GM12801 (cell line): ENCODE results near the gene GSTM3.

Experiments
- TF ChIP-seq, protein P1 (sequence below): IDR thresholded peaks from one replicate; pipeline ENCODE4 v1.5.1; 2011; ENCODE audit warnings: control low read depth; ENCODE audit not compliant: insufficient read length; ENCODE audit errors: extremely low read depth

Gene GSTM3

DNA sequence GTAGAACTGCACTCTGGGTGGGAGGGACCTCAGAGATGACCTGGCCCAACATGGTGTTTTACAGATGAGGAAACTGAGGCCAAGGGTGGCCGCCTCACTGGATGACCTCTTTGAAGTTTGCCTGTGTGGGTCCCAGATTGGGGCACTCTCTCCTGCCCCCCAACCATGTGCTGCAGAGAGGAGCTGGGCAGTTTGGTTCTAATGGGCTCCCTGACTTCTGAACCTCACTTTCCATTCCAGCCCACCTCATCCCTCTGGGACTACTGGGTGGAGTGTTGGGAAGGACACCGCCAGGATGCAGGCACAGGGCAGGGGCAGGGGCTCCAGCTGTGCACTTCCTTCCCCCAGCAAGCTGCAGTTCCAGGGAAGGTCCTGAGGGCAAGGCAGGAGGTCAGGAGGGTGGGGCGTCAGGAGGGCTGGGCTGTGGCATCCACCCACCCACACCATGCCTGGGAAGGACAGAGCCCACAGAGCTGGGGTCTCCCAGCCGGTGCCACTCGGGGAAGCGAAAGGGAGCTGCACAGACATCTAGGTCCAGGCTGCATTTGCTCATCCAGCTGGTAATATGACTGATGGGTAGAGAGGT is 33.2 kb upstream of the GSTM3 start:
- TF ChIP-seq, protein P1, sequence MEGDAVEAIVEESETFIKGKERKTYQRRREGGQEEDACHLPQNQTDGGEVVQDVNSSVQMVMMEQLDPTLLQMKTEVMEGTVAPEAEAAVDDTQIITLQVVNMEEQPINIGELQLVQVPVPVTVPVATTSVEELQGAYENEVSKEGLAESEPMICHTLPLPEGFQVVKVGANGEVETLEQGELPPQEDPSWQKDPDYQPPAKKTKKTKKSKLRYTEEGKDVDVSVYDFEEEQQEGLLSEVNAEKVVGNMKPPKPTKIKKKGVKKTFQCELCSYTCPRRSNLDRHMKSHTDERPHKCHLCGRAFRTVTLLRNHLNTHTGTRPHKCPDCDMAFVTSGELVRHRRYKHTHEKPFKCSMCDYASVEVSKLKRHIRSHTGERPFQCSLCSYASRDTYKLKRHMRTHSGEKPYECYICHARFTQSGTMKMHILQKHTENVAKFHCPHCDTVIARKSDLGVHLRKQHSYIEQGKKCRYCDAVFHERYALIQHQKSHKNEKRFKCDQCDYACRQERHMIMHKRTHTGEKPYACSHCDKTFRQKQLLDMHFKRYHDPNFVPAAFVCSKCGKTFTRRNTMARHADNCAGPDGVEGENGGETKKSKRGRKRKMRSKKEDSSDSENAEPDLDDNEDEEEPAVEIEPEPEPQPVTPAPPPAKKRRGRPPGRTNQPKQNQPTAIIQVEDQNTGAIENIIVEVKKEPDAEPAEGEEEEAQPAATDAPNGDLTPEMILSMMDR = no peak

DNA sequence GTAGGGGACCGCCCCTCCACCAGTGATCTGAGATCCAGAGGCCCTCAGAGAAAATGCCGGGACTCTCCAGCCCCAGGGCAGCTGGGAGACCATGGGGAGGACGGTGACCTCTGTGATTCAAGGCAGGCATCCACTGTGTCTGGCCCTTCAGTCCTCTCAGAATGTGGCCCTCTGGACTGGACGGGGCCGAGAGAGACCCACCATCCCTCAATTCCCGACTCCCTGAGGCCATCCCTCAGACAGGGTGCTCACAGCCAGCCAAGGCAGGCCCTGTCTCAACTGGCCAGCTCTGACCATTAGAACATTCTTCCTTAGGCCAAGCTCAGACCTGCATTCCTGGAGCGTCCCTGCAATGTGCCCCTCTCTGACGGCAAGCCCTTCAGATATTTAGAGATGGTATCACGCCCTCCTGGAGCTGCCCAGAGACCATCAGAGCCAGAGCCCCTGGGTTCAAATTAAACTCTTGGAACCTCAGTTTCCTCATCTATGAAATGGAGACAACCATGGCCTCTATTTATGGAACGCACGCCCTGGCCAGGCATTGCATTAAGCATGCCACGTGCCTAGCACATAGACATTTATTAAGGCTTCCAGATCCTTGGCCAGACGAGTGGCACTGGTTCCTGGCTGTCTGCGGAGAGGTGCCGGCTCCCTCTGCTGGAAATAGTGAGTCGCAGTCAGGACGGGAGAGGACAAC is 32.5 kb upstream of the GSTM3 start:
- TF ChIP-seq, protein P1 = peak; percentile 35

DNA sequence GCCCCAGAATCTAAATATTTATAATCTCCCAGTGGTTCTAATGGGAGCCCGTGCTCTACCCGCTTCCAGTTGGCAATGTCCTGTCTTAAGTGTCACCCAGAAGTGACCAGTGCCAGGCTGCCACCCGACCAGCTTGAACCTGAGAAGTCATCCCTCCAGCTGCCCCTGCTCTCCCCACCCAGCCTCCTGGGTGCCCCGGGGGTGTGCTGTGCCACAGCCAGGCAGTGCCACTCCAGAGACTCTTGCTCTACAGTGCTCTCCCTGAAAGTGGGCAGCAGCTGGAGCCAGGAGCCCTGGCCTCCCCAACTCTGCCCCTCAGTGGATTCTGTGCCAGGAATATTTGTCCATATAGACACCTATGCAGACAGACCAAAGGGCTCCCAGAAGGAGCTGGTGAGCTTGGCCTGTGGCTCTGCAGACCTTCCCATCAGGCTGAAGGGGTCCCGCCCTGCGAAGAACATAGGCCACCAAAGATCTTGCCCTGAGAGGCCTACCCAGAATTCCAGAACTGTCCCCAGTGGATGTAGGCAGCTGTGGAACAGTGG is 31.9 kb upstream of the GSTM3 start:
- TF ChIP-seq, protein P1 = no peak

DNA sequence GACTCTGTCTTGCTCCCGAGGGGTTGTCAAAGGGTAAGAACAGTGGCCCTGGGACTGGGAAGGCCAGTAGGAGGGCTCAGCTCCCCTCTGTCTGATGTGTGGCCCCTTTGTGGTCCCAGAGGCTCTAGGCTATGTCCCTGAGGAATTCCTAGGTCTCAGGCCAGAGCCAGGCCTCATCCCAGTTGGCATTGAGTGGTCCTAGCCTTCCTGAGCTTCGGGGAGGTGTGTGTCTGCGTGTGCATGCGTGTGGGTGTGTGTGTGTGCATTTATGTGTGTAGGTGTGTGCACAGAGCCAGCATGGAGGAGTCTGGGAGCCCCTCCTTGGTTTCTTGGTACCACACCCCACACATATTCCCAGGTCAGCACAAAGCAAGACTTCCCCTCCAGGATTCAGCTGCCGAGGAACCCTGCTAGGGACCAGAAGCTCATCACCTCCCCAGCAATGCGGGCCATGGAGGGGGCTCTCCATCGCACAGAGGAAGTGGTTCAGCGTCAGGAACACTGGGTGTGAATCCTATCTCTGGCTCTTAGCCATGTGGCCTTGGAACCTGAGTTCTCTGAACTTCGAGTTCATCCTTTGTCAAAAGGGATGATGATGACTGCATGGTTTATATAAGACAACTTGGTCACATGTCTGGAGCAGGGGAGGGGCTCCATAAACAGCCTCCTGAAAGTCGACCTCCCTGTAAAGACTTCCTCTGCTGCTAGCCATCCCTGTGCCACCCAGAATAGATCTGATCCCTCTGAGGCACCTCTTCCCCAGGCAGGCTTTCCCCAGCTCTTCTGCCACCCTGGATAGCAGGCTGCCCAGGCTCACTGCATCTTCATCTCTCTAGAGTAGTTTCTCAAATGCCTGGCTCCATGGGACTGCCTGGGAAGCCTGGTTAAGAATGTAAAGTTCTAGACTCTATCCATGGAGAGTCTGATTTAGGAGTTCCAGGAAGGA is 31.1 kb upstream of the GSTM3 start:
- TF ChIP-seq, protein P1 = no peak

DNA sequence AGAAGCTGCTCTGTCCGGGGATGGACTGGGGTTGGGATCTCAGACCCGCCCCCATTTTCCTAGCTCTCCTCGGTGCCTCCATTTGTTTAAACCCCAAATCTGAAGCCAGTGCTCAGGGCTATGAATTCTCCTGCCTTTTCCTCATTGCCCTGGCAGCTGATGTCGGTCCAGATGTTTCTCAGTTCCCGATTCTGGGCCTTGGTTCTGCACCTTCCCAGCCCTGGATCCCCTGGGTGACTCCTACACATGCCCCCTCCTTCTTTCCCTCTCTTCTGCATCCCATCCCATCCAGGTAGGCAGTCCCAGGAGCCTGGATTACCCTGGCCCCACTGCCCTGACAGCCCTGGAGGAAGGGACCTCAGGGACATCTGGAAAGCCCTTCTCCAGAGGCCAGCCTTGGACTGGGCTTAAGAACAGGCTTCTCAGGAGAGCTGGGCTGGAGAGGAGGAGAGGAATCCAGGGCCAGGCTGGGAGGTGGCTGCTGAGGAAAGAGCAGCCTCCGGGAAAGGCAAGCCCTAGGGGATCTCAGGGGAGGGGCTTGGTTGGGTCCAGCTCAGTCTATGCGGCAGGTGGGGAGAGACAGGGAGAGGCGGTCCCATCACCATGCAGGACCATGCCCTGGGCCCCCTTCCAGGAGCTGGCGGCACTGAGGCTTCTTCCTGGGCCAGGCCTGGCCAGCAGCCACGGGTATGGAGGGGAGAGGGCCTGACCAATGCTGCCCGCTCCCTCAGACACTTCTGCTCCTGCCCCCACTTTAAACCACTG is 29.7 kb upstream of the GSTM3 start:
- TF ChIP-seq, protein P1 = no peak

DNA sequence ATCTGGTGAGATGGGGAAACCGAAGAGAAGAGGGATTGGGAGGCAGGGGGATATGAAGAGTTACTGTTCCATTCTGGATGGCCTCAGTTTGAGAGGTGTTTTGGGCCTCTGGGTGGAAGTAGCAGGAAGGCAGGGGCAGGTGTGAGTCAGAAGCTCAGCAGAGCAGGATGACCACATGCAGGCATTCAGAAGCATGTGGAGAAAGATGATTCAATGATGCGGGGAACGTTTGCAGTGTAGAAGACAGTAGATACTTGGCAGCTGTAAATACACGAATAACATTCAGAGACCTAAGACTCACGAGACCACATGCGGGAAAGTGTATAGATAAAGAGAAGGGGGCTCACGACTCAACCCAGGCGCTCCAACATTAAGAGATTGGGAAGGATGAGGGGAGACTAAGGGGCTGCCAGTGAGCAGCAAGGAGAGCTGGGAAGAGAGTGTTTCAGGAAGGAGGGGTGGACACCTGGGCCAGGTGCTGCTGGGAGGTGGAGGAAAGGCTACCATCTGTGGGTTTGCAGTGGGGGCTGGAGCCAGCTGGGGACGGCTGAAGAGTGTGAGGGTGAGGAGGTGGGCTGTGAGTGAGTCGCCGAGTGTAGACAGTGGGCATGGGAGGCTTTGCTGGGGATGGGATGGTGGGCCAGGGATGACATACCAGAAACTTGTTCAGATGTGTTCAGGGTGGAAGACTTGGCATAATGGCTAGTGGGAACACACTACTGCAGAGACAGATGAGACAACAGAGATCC is 28.7 kb upstream of the GSTM3 start:
- TF ChIP-seq, protein P1 = no peak
